Measurements from ENCODE around the gene PSMD4.

The PSMD4 gene

DNA sequence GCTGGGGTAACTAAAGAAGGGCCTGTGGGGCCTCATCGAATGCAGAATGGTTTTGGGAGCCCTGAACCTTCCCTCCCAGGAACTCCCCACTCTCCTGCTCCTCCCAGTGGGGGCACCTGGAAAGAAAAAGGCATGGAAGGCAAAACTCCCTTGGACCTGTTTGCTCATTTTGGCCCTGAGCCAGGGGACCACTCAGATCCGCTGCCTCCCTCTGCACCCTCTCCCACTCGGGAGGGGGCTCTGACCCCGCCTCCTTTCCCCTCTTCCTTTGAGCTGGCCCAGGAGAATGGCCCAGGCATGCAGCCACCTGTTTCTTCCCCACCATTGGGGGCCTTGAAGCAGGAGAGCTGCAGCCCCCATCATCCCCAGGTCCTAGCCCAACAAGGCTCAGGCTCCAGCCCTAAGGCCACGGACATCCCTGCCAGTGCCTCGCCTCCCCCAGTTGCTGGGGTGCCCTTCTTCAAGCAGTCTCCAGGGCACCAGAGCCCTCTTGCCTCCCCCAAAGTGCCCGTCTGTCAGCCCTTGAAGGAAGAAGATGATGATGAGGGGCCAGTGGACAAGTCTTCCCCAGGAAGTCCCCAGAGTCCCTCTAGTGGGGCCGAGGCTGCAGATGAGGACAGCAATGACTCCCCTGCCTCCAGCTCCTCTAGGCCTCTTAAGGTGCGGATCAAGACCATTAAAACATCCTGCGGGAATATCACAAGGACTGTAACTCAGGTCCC is 32.2 kb downstream of the PSMD4 start:
- Histone ChIP-seq H3K4me1 (ENCODE audit: control insufficient read depth in 1 of 2, insufficient read depth in 2 of 2, low read length in 2 of 2) (peaks cover 12 to 14% of the 10 kb centered on the region in 2 donors), H3K9ac (ENCODE audit: low read depth in 1 of 2, low read length in 2 of 2) (no peak overlapping the region), H3K4me3 (ENCODE audit: low read depth in 1 of 2, low read length in 2 of 2) (no peak overlapping the region), H3K27me3 (ENCODE audit: control insufficient read depth in 1 of 2, insufficient read depth in 2 of 2, low read length in 2 of 2) (no peaks in the 10 kb centered on the region), H3K9me3 (ENCODE audit: control insufficient read depth in 1 of 2, low read length in 2 of 2) (no peaks in the 10 kb centered on the region), H3K27ac (ENCODE audit: low read depth, low read length) (no peak overlapping the region), H3K36me3 (ENCODE audit: control insufficient read depth in 1 of 2, insufficient read depth in 2 of 2, low read length in 2 of 2) (peaks cover 46 to 66% of the 10 kb centered on the region in 2 donors)

DNA sequence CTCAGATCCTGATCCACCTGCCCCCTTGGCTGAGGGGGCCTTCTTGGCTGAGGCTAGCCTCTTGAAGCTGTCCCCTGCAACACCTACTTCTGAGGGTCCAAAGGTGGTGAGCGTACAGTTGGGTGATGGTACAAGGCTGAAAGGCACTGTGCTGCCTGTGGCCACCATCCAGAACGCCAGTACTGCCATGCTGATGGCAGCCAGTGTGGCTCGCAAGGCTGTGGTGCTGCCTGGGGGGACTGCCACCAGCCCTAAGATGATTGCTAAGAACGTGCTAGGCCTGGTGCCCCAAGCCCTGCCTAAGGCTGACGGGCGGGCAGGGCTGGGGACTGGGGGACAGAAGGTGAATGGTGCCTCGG is 32.8 kb downstream of the PSMD4 start:
- no peak overlapping the region for H3K4me3 ChIP-seq (ENCODE audit: low read depth in 1 of 2, low read length in 2 of 2)
- peaks cover 49 to 72% of the 10 kb centered on the region in 2 donors for H3K36me3 ChIP-seq (ENCODE audit: control insufficient read depth in 1 of 2, insufficient read depth in 2 of 2, low read length in 2 of 2)
- H3K9ac ChIP-seq (ENCODE audit: low read depth in 1 of 2, low read length in 2 of 2), result no peak overlapping the region
- H3K27ac ChIP-seq (ENCODE audit: low read depth, low read length), result no peak overlapping the region
- no peaks in the 10 kb centered on the region for H3K27me3 ChIP-seq (ENCODE audit: control insufficient read depth in 1 of 2, insufficient read depth in 2 of 2, low read length in 2 of 2)
- no peaks in the 10 kb centered on the region for H3K9me3 ChIP-seq (ENCODE audit: control insufficient read depth in 1 of 2, low read length in 2 of 2)
- H3K4me1 ChIP-seq (ENCODE audit: control insufficient read depth in 1 of 2, insufficient read depth in 2 of 2, low read length in 2 of 2), result peaks cover 12 to 14% of the 10 kb centered on the region in 2 donors

DNA sequence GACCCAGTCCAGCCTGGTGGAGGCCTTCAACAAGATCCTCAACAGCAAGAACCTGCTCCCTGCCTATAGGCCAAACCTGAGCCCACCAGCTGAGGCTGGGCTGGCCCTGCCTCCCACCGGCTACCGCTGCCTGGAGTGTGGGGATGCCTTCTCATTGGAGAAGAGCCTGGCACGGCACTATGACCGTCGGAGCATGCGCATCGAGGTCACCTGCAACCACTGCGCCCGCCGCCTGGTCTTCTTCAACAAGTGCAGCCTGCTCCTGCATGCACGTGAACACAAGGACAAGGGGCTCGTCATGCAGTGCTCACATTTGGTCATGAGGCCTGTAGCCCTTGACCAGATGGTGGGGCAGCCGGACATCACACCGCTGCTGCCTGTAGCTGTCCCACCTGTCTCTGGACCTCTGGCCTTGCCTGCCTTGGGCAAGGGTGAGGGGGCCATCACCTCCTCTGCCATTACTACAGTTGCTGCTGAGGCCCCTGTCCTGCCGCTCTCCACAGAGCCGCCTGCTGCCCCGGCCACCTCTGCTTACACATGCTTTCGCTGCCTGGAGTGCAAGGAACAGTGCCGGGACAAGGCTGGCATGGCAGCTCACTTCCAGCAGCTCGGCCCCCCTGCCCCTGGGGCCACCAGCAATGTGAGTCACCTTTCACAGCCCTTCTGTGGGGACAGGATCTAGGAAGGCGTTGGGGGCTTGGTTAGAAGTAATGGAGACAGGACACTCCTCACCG is 33.4 kb downstream of the PSMD4 start:
- Histone ChIP-seq H3K9ac (ENCODE audit: low read depth in 1 of 2, low read length in 2 of 2) (no peak overlapping the region), H3K27ac (ENCODE audit: low read depth, low read length) (no peak overlapping the region), H3K9me3 (ENCODE audit: control insufficient read depth in 1 of 2, low read length in 2 of 2) (no peaks in the 10 kb centered on the region), H3K4me3 (ENCODE audit: low read depth in 1 of 2, low read length in 2 of 2) (no peak overlapping the region), H3K4me1 (ENCODE audit: control insufficient read depth in 1 of 2, insufficient read depth in 2 of 2, low read length in 2 of 2) (peaks cover 12 to 13% of the 10 kb centered on the region in 2 donors), H3K27me3 (ENCODE audit: control insufficient read depth in 1 of 2, insufficient read depth in 2 of 2, low read length in 2 of 2) (no peaks in the 10 kb centered on the region), H3K36me3 (ENCODE audit: control insufficient read depth in 1 of 2, insufficient read depth in 2 of 2, low read length in 2 of 2) (peaks cover 55 to 78% of the 10 kb centered on the region in 2 donors)

GRCh38 chr1:151288502-151288901 is 34.0 kb downstream of the PSMD4 start:
- no peak overlapping the region for H3K27ac ChIP-seq (ENCODE audit: low read depth, low read length)
- peaks cover 8 to 10% of the 10 kb centered on the region in 2 donors for H3K4me1 ChIP-seq (ENCODE audit: control insufficient read depth in 1 of 2, insufficient read depth in 2 of 2, low read length in 2 of 2)
- no peak overlapping the region for H3K4me3 ChIP-seq (ENCODE audit: low read depth in 1 of 2, low read length in 2 of 2)
- no peaks in the 10 kb centered on the region for H3K9me3 ChIP-seq (ENCODE audit: control insufficient read depth in 1 of 2, low read length in 2 of 2)
- H3K36me3 ChIP-seq (ENCODE audit: control insufficient read depth in 1 of 2, insufficient read depth in 2 of 2, low read length in 2 of 2), result peaks cover 56 to 83% of the 10 kb centered on the region in 2 donors
- H3K27me3 ChIP-seq (ENCODE audit: control insufficient read depth in 1 of 2, insufficient read depth in 2 of 2, low read length in 2 of 2), result no peaks in the 10 kb centered on the region
- no peak overlapping the region for H3K9ac ChIP-seq (ENCODE audit: low read depth in 1 of 2, low read length in 2 of 2)

- peaks cover under 1 to 2% of the 10 kb centered on the region in 2 donors for H3K4me1 ChIP-seq (ENCODE audit: control insufficient read depth in 1 of 2, insufficient read depth in 2 of 2, low read length in 2 of 2)
- H3K27ac ChIP-seq (ENCODE audit: low read depth, low read length), result no peak overlapping the region
- H3K27me3 ChIP-seq (ENCODE audit: control insufficient read depth in 1 of 2, insufficient read depth in 2 of 2, low read length in 2 of 2), result no peaks in the 10 kb centered on the region
- H3K36me3 ChIP-seq (ENCODE audit: control insufficient read depth in 1 of 2, insufficient read depth in 2 of 2, low read length in 2 of 2), result peaks cover 63 to 92% of the 10 kb centered on the region in 2 donors
- no peak overlapping the region for H3K9ac ChIP-seq (ENCODE audit: low read depth in 1 of 2, low read length in 2 of 2)
- H3K9me3 ChIP-seq (ENCODE audit: control insufficient read depth in 1 of 2, low read length in 2 of 2), result no peaks in the 10 kb centered on the region
- H3K4me3 ChIP-seq (ENCODE audit: low read depth in 1 of 2, low read length in 2 of 2), result no peak overlapping the region
Observed at GRCh38 chr1:151289080-151289935, 34.8 kb downstream of the PSMD4 start.

DNA sequence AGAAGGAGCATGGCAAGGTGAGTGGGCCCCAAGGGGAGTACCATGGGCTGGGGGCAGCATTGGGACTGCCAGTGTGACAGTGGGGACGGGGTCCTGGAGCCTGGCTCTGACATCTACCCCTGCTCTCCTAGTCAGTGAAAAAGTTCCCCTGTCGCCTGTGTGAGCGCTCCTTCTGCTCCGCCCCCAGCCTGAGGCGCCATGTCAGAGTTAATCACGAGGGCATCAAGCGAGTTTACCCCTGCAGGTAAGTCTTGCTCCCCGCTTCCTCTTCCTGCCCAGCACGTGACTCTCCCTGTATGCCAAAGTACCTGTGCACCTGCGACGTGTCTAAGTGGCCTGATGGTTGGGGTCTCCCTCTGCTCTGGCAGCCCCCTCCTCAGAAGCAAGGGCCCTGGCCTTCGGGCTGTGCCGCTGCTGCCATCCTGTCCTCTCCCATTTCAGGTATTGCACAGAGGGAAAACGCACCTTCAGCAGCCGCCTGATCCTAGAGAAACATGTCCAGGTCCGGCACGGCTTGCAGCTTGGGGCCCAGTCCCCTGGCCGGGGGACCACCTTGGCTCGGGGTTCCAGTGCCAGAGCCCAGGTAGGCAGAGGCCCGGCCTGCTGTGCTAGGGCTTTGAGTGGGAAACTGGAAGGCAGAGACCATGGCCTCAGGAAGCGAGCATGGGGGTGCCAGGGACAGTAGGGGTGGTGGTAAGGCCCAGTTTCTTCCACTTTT is 35.6 kb downstream of the PSMD4 start:
- H3K9ac ChIP-seq (ENCODE audit: low read depth in 1 of 2, low read length in 2 of 2), result no peak overlapping the region
- no peak overlapping the region for H3K4me3 ChIP-seq (ENCODE audit: low read depth in 1 of 2, low read length in 2 of 2)
- H3K36me3 ChIP-seq (ENCODE audit: control insufficient read depth in 1 of 2, insufficient read depth in 2 of 2, low read length in 2 of 2), result peaks cover 68 to 94% of the 10 kb centered on the region in 2 donors
- no peaks in the 10 kb centered on the region for H3K9me3 ChIP-seq (ENCODE audit: control insufficient read depth in 1 of 2, low read length in 2 of 2)
- H3K4me1 ChIP-seq (ENCODE audit: control insufficient read depth in 1 of 2, insufficient read depth in 2 of 2, low read length in 2 of 2), result no peaks in the 10 kb centered on the region
- H3K27me3 ChIP-seq (ENCODE audit: control insufficient read depth in 1 of 2, insufficient read depth in 2 of 2, low read length in 2 of 2), result no peaks in the 10 kb centered on the region
- no peak overlapping the region for H3K27ac ChIP-seq (ENCODE audit: low read depth, low read length)

GRCh38 chr1:151290709-151291303 is 36.3 kb downstream of the PSMD4 start:
- no peak overlapping the region for H3K4me3 ChIP-seq (ENCODE audit: low read depth in 1 of 2, low read length in 2 of 2)
- H3K9ac ChIP-seq (ENCODE audit: low read depth in 1 of 2, low read length in 2 of 2), result no peak overlapping the region
- H3K27me3 ChIP-seq (ENCODE audit: control insufficient read depth in 1 of 2, insufficient read depth in 2 of 2, low read length in 2 of 2), result no peaks in the 10 kb centered on the region
- H3K27ac ChIP-seq (ENCODE audit: low read depth, low read length), result no peak overlapping the region
- no peaks in the 10 kb centered on the region for H3K9me3 ChIP-seq (ENCODE audit: control insufficient read depth in 1 of 2, low read length in 2 of 2)
- H3K4me1 ChIP-seq (ENCODE audit: control insufficient read depth in 1 of 2, insufficient read depth in 2 of 2, low read length in 2 of 2), result no peaks in the 10 kb centered on the region
- peaks cover 72 to 97% of the 10 kb centered on the region in 2 donors for H3K36me3 ChIP-seq (ENCODE audit: control insufficient read depth in 1 of 2, insufficient read depth in 2 of 2, low read length in 2 of 2)

- Histone ChIP-seq H3K36me3 (ENCODE audit: control insufficient read depth in 1 of 2, insufficient read depth in 2 of 2, low read length in 2 of 2) (peaks cover 61 to 95% of the 10 kb centered on the region in 2 donors), H3K27ac (ENCODE audit: low read depth, low read length) (no peak overlapping the region), H3K4me1 (ENCODE audit: control insufficient read depth in 1 of 2, insufficient read depth in 2 of 2, low read length in 2 of 2) (no peaks in the 10 kb centered on the region), H3K9me3 (ENCODE audit: control insufficient read depth in 1 of 2, low read length in 2 of 2) (no peaks in the 10 kb centered on the region), H3K9ac (ENCODE audit: low read depth in 1 of 2, low read length in 2 of 2) (no peak overlapping the region), H3K4me3 (ENCODE audit: low read depth in 1 of 2, low read length in 2 of 2) (no peak overlapping the region), H3K27me3 (ENCODE audit: control insufficient read depth in 1 of 2, insufficient read depth in 2 of 2, low read length in 2 of 2) (no peaks in the 10 kb centered on the region)
Observed at GRCh38 chr1:151292207-151293030, 37.9 kb downstream of the PSMD4 start.

GRCh38 chr1:151293093-151293492 is 38.6 kb downstream of the PSMD4 start:
- H3K27ac ChIP-seq (ENCODE audit: low read depth, low read length), result no peak overlapping the region
- H3K9ac ChIP-seq (ENCODE audit: low read depth in 1 of 2, low read length in 2 of 2), result no peak overlapping the region
- H3K27me3 ChIP-seq (ENCODE audit: control insufficient read depth in 1 of 2, insufficient read depth in 2 of 2, low read length in 2 of 2), result no peaks in the 10 kb centered on the region
- H3K36me3 ChIP-seq (ENCODE audit: control insufficient read depth in 1 of 2, insufficient read depth in 2 of 2, low read length in 2 of 2), result peaks cover 62 to 95% of the 10 kb centered on the region in 2 donors
- H3K4me3 ChIP-seq (ENCODE audit: low read depth in 1 of 2, low read length in 2 of 2), result no peak overlapping the region
- no peaks in the 10 kb centered on the region for H3K9me3 ChIP-seq (ENCODE audit: control insufficient read depth in 1 of 2, low read length in 2 of 2)
- H3K4me1 ChIP-seq (ENCODE audit: control insufficient read depth in 1 of 2, insufficient read depth in 2 of 2, low read length in 2 of 2), result no peaks in the 10 kb centered on the region

Data from duodenal mucosa (tissue), 2 donors.